Breast epithelium (tissue), 4 donors: ENCODE results near the gene DCHS2. TPM values are rescaled to one million over a fixed set of nuclear protein-coding genes. Genes with fewer than 3 reads are reported as not detected.

Source experiments
- DNase-seq, 2 donors: peaks; one replicate each; pipeline ENCODE4 v3.0.0-alpha.2; 2019; ENCODE audit warnings: low spot score in 2 of 2
- H3K27ac ChIP-seq, 2 donors: fragments of 200-600 bp; sonication (generic) in 1 of 2; one replicate each; pipeline ENCODE4 v1.5.1; 2016 to 2019; ENCODE audit warnings: mild to moderate bottlenecking in 1 of 2
- H3K27me3 ChIP-seq, 2 donors: fragments of 200-600 bp; sonication (generic) in 1 of 2; one replicate each; pipeline versions ENCODE4 v1.5.1 to v1.6.0; 2017 to 2019; ENCODE audit warnings: control low read depth in 1 of 2, mild to moderate bottlenecking in 1 of 2
- H3K36me3 ChIP-seq: fragments of 200-600 bp; one replicate; pipeline ENCODE4 v1.5.1; 2019
- H3K4me1 ChIP-seq, 2 donors: fragments of 200-600 bp; sonication (generic); one replicate each; pipeline ENCODE4 v1.5.1; 2016 to 2019; ENCODE audit warnings: control low read depth in 1 of 2
- H3K4me3 ChIP-seq, 3 donors: fragments of 200-600 bp; sonication (generic); 1 replicate in 2 of 3; 2 replicates in 1 of 3; pipeline ENCODE4 v1.5.1; 2016 to 2019; ENCODE audit warnings: mild to moderate bottlenecking in 3 of 3, moderate library complexity in 2 of 3
- H3K9me3 ChIP-seq, 2 donors: fragments of 200-600 bp; sonication (generic) in 1 of 2; one replicate each; pipeline ENCODE4 v1.5.1; 2016 to 2019; ENCODE audit warnings: control low read depth in 1 of 2
- CTCF ChIP-seq, 3 donors: fragments of 450-650 bp; IDR thresholded peaks; one replicate each; pipeline ENCODE4 v1.5.1; 2016 to 2017; ENCODE audit warnings: antibody characterized with exemption in 3 of 3, mild to moderate bottlenecking in 3 of 3, moderate library complexity in 3 of 3
- POLR2A ChIP-seq: fragments of 450-650 bp; IDR thresholded peaks from one replicate; pipeline ENCODE4 v1.6.1; 2016; ENCODE audit warnings: antibody characterized with exemption, mild to moderate bottlenecking, moderate library complexity
- POLR2AphosphoS5 ChIP-seq, 3 donors: sonication (generic); formaldehyde crosslinking; IDR thresholded peaks; one replicate each; pipeline ENCODE4 v1.6.1; 2017; ENCODE audit warnings: antibody characterized with exemption in 3 of 3
- intact Hi-C: fragments of 100-400 bp; cut with DNase I; formaldehyde crosslinking; loops from one replicate; pipeline ENCODE4 v1.15.1; 2023; ENCODE audit warnings: low total_unique reads
- total RNA-seq, 3 donors: library from RNA; depleted of rRNA; stranded (reverse); fragments of >200 nt; gene quantifications; one replicate each; pipeline ENCODE4 v1.1.0, GENCODE V29; 2016

Gene DCHS2
- total RNA-seq, 3 donors from 2014 or later = 2.8 to 5.2 TPM; not detected in 1

GRCh38 chr4:154424810-154425484, 66.7 kb downstream of the DCHS2 start:
- no peaks in the 10 kb centered on the region for H3K9me3 ChIP-seq
- intact Hi-C loops = no loop called here

DNA sequence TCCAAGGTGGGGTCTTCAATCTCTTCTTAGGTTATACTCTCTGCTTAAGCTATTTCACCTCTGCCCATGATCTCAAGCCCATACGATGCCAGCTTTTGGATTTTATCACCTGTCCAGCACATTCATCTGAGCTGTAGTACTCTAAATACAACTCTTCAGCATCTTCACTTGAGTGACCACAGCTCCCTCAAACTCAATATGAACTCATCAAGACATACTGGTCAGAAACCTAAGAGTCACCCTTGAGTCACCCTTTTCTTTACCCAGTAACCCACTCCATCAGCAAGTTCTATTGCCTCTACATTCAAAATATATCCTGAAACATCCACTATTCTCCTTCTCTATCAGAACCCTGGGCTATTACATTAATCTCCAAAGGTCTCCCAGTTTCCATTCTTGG, 69.4 kb downstream of the DCHS2 start:
- DNase-seq = no peak
- no peak overlapping the region for H3K27ac ChIP-seq
- H3K4me1 ChIP-seq = no peaks in the 10 kb centered on the region
- TF ChIP-seq POLR2A = no peak
- TF ChIP-seq CTCF (IDR thresholded peaks at IDR 0.05) = no peak
- TF ChIP-seq POLR2AphosphoS5 (IDR thresholded peaks at IDR 0.05) = no peak
- no peaks in the 10 kb centered on the region for H3K27me3 ChIP-seq
- H3K9me3 ChIP-seq = no peaks in the 10 kb centered on the region
- H3K4me3 ChIP-seq = no peak overlapping the region
- H3K36me3 ChIP-seq = no peaks in the 10 kb centered on the region
- intact Hi-C loops = no loop called here

More at GRCh38 chr4:154424810-154425484, 66.7 kb downstream of the DCHS2 start:
- no peak for DNase-seq
- no peaks in the 10 kb centered on the region for H3K4me1 ChIP-seq
- TF ChIP-seq CTCF (IDR thresholded peaks at IDR 0.05) (no peak), POLR2A (no peak), POLR2AphosphoS5 (IDR thresholded peaks at IDR 0.05) (no peak)
- no peak overlapping the region for H3K4me3 ChIP-seq
- no peak overlapping the region for H3K27ac ChIP-seq
- no peaks in the 10 kb centered on the region for H3K27me3 ChIP-seq
- H3K36me3 ChIP-seq = no peaks in the 10 kb centered on the region

DNA sequence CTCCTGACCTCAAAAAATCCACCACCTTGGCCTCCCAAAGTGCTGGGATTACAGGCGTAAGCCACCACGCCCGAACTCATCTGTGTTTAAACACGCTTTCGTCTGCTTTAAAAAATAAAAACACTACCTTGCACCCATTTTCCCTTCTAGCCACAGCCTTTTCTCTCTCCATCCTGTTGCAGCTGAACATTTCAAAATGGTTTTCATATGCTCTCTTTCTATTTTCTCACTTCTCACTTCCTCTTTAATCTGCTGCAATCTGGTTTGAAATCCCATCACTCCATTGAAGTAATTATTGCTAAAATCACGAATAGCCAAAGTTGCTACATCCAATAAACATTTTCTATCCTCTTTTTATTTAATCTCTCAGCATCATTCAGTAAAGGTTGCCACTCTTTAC, 70.0 kb downstream of the DCHS2 start:
- DNase-seq = no peak
- Histone ChIP-seq H3K4me3 (no peak overlapping the region), H3K9me3 (no peaks in the 10 kb centered on the region), H3K27me3 (no peaks in the 10 kb centered on the region), H3K4me1 (no peaks in the 10 kb centered on the region), H3K36me3 (no peaks in the 10 kb centered on the region), H3K27ac (no peak overlapping the region)
- TF ChIP-seq POLR2AphosphoS5 (IDR thresholded peaks at IDR 0.05) (no peak), CTCF (IDR thresholded peaks at IDR 0.05) (no peak), POLR2A (no peak)
- intact Hi-C loops = no loop called here

GRCh38 chr4:154417373-154417673, 74.3 kb downstream of the DCHS2 start:
- no peak for TF ChIP-seq CTCF (IDR thresholded peaks at IDR 0.05)
- TF ChIP-seq POLR2AphosphoS5 (IDR thresholded peaks at IDR 0.05) = no peak
- no peak for TF ChIP-seq POLR2A
- no peaks in the 10 kb centered on the region for H3K36me3 ChIP-seq
- no peaks in the 10 kb centered on the region for H3K4me1 ChIP-seq
- DNase-seq = no peak
- H3K27me3 ChIP-seq = no peaks in the 10 kb centered on the region
- H3K27ac ChIP-seq = peak overlapping the region; percentile 59 to 75
- H3K9me3 ChIP-seq = no peaks in the 10 kb centered on the region
- H3K4me3 ChIP-seq = peak overlapping the region; percentile 37 to 71 (median 51)
- intact Hi-C loops = no loop called here

DNA sequence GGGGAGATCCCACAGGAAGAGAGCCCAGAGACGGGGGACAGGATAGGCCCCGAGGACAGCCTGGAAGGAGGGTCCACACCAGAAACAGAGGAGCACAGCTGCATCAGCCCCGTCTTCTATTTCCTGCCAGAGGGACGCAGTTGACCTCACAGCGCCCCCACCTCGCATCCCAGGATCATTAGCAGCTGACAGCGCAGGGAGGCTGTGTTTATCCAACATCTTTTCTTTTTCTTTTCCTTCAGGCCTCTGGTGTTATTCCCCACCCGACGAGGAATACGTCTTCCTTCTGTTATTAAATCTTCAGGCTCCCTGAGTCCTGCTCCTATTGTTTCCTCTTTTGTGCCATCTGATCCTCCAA, 75.4 kb downstream of the DCHS2 start:
- TF ChIP-seq CTCF (IDR thresholded peaks at IDR 0.05) (no peak), POLR2AphosphoS5 (IDR thresholded peaks at IDR 0.05) (no peak), POLR2A (no peak)
- no peak for DNase-seq
- Histone ChIP-seq H3K27ac (peak overlapping the region; percentile 59 to 75), H3K4me3 (peak overlapping the region; percentile 37 to 71 (median 51)), H3K4me1 (no peaks in the 10 kb centered on the region), H3K9me3 (no peaks in the 10 kb centered on the region), H3K36me3 (no peaks in the 10 kb centered on the region), H3K27me3 (no peaks in the 10 kb centered on the region)
- intact Hi-C loops = no loop called here
